Transverse colon (tissue), 3 donors: ENCODE measurements around the gene RET.

Source experiments
- POLR2A ChIP-seq: fragments of 450-650 bp; IDR thresholded peaks from one replicate; pipeline ENCODE4 v1.6.1; 2016; ENCODE audit warnings: antibody characterized with exemption, mild to moderate bottlenecking, moderate library complexity
- TF ChIP-seq, protein P1 (sequence below), 5 experiments: fragments of 200-600 bp in 3 of 5; fragments of 450-650 bp in 2 of 5; sonication (generic) in 3 of 5; IDR thresholded peaks; 1 replicate in 2 of 5; 2 replicates in 3 of 5; pipeline ENCODE4 v1.5.1; 2016 to 2017; ENCODE audit warnings: antibody characterized with exemption in 5 of 5, inconsistent platforms in 3 of 5, mild to moderate bottlenecking in 2 of 5, moderate library complexity in 1 of 5

- TF ChIP-seq, protein P1, sequence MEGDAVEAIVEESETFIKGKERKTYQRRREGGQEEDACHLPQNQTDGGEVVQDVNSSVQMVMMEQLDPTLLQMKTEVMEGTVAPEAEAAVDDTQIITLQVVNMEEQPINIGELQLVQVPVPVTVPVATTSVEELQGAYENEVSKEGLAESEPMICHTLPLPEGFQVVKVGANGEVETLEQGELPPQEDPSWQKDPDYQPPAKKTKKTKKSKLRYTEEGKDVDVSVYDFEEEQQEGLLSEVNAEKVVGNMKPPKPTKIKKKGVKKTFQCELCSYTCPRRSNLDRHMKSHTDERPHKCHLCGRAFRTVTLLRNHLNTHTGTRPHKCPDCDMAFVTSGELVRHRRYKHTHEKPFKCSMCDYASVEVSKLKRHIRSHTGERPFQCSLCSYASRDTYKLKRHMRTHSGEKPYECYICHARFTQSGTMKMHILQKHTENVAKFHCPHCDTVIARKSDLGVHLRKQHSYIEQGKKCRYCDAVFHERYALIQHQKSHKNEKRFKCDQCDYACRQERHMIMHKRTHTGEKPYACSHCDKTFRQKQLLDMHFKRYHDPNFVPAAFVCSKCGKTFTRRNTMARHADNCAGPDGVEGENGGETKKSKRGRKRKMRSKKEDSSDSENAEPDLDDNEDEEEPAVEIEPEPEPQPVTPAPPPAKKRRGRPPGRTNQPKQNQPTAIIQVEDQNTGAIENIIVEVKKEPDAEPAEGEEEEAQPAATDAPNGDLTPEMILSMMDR (IDR thresholded peaks at IDR 0.05): no peak
- TF ChIP-seq POLR2A: no peak
Observed at GRCh38 chr10:43120929-43121314, 44.1 kb downstream of the RET start.
